Kidney (tissue), 14 donors: ENCODE measurements around the gene SCGB1A1. TPM values are rescaled to one million over a fixed set of nuclear protein-coding genes. Genes with fewer than 3 reads are reported as not detected.

Experiments
- DNase-seq, 5 donors: peaks; one replicate each; pipeline ENCODE4 v3.0.0-alpha.2; 2013 to 2020
- FAIRE-seq: peaks from 2 replicates; lab custom pipeline; 2012; peaks lifted over from hg19 to GRCh38; lab: Jason Lieb, UNC
- H3K27ac ChIP-seq, 2 donors: one replicate each; pipeline ENCODE4 v1.7.0; 2013; ENCODE audit warnings: low read depth in 2 of 2, low read length in 2 of 2, inconsistent platforms in 1 of 2
- H3K27me3 ChIP-seq: one replicate; pipeline ENCODE4 v1.7.1; 2013; ENCODE audit warnings: low read length, inconsistent platforms; ENCODE audit not compliant: control insufficient read depth, insufficient read depth
- H3K36me3 ChIP-seq, 3 donors: one replicate each; pipeline versions ENCODE4 v1.7.0 to v1.7.1; 2013; ENCODE audit warnings: low read length in 3 of 3, control low read depth in 1 of 3, inconsistent platforms in 1 of 3; ENCODE audit not compliant: insufficient read depth in 3 of 3, control insufficient read depth in 2 of 3
- H3K4me1 ChIP-seq, 3 donors: one replicate each; pipeline versions ENCODE4 v1.7.0 to v1.7.1; 2013; ENCODE audit warnings: low read length in 3 of 3, inconsistent platforms in 1 of 3, low read depth in 1 of 3; ENCODE audit not compliant: control insufficient read depth in 2 of 3, insufficient read depth in 2 of 3
- H3K4me3 ChIP-seq, 3 donors: one replicate each; pipeline versions ENCODE4 v1.7.0 to v1.8.1; 2013; ENCODE audit warnings: low read length in 3 of 3, control low read depth in 1 of 3, inconsistent platforms in 1 of 3
- H3K9ac ChIP-seq, 3 donors: one replicate each; pipeline versions ENCODE4 v1.7.0 to v1.7.1; 2013; ENCODE audit warnings: low read length in 3 of 3, control low read depth in 1 of 3, inconsistent platforms in 1 of 3
- H3K9me3 ChIP-seq, 3 donors: one replicate each; pipeline versions ENCODE4 v1.7.0 to v1.7.1; 2013; ENCODE audit warnings: low read length in 3 of 3, control low read depth in 1 of 3, inconsistent platforms in 1 of 3; ENCODE audit not compliant: control insufficient read depth in 2 of 3, insufficient read depth in 1 of 3
- CTCF ChIP-seq: IDR thresholded peaks from 3 replicates; pipeline ENCODE4 v1.5.1; 2012; ENCODE audit warnings: mild to moderate bottlenecking, moderate library complexity, borderline replicate concordance; ENCODE audit not compliant: insufficient read depth; ENCODE audit errors: extremely low read depth
- intact Hi-C: fragments of 100-400 bp; cut with DNase I; formaldehyde crosslinking; loops from one replicate; pipeline ENCODE4 v1.11.1; 2022
- polyA plus RNA-seq: library from polyadenylated mRNA; stranded (reverse); fragments of 350-450 nt; fragmentation: Illumina TruSeq; extraction: RNeasy Lipid Tissue Mini Kit (QIAGEN cat#74804); gene quantifications from one replicate; pipeline ENCODE4 v1.2.3, GENCODE V29; 2014; ENCODE audit warnings: low read depth, low replicate concordance; ENCODE audit not compliant: insufficient read depth
- total RNA-seq: library from RNA; stranded (reverse); fragmentation: NEBNext Ultra II Directional; extraction: Animal tissue kit (Norgen Biotek cat#: 25700); gene quantifications from one replicate; pipeline ENCODE4 v1.2.1, GENCODE V29; 2021
- donor health status: control.
- donor health status: control.
- donor health status: control.
- donor health status: control.
- donor health status: control.
- donor health status: DM: yes; HTN: yes; CAD: no.
- donor health status: Normal renal cell carcinoma (clear cell type).

Gene SCGB1A1
- total and polyA plus RNA-seq, 2 donors from 2014 or later = not detected

- intact Hi-C loops = no loop called here
- Histone ChIP-seq H3K27ac (no peak overlapping the region), H3K9me3 (no peaks in the 10 kb centered on the region), H3K27me3 (no peaks in the 10 kb centered on the region), H3K36me3 (no peaks in the 10 kb centered on the region), H3K4me3 (no peak overlapping the region), H3K9ac (no peak overlapping the region), H3K4me1 (peaks cover 0 to 2% (median 0%) of the 10 kb centered on the region in 3 donors)
- no peak for TF ChIP-seq CTCF
- no peak for FAIRE-seq
- DNase-seq = no peak
Measured at GRCh38 chr11:62452839-62453468, 34.1 kb downstream of the SCGB1A1 start.

GRCh38 chr11:62456630-62457029, 37.8 kb downstream of the SCGB1A1 start:
- no peak for TF ChIP-seq CTCF
- H3K9me3 ChIP-seq = no peaks in the 10 kb centered on the region
- intact Hi-C loops = no loop called here
- FAIRE-seq (no peak), DNase-seq (no peak)
- no peak overlapping the region for H3K9ac ChIP-seq
- no peak overlapping the region for H3K4me3 ChIP-seq
- no peaks in the 10 kb centered on the region for H3K27me3 ChIP-seq
- no peaks in the 10 kb centered on the region for H3K36me3 ChIP-seq
- H3K4me1 ChIP-seq = peaks cover 2 to 14% (median 6%) of the 10 kb centered on the region in 3 donors
- H3K27ac ChIP-seq = no peak overlapping the region

- Histone ChIP-seq H3K27me3 (no peaks in the 10 kb centered on the region), H3K36me3 (no peaks in the 10 kb centered on the region), H3K9me3 (no peaks in the 10 kb centered on the region), H3K4me3 (no peak overlapping the region), H3K9ac (no peak overlapping the region), H3K27ac (no peak overlapping the region), H3K4me1 (peaks cover 2 to 14% (median 6%) of the 10 kb centered on the region in 3 donors)
- TF ChIP-seq CTCF = no peak
- FAIRE-seq (no peak), DNase-seq (no peak)
- intact Hi-C loops = no loop called here
Measured at GRCh38 chr11:62457478-62457877, 38.6 kb downstream of the SCGB1A1 start.
